Activated CD4-positive, alpha-beta T cell treated with anti-CD3 and anti-CD28 coated beads, Interleukin-2, amount 50 U/mL, for 1 hour (primary cell): ENCODE results near the gene MGAT3.
"Not testable (repeated sequence)": the region's sequence is repeated elsewhere in the genome, so short reads cannot be mapped to it uniquely, and the experiment has no call there.

ENCODE experiments used
- DNase-seq: peaks from one replicate; pipeline ENCODE4 v3.0.0-alpha.2; 2020

The MGAT3 gene

GRCh38 chr22:39494471-39495120 lies 37.8 kb downstream of the MGAT3 start:
- DNase-seq = no peak

DNA sequence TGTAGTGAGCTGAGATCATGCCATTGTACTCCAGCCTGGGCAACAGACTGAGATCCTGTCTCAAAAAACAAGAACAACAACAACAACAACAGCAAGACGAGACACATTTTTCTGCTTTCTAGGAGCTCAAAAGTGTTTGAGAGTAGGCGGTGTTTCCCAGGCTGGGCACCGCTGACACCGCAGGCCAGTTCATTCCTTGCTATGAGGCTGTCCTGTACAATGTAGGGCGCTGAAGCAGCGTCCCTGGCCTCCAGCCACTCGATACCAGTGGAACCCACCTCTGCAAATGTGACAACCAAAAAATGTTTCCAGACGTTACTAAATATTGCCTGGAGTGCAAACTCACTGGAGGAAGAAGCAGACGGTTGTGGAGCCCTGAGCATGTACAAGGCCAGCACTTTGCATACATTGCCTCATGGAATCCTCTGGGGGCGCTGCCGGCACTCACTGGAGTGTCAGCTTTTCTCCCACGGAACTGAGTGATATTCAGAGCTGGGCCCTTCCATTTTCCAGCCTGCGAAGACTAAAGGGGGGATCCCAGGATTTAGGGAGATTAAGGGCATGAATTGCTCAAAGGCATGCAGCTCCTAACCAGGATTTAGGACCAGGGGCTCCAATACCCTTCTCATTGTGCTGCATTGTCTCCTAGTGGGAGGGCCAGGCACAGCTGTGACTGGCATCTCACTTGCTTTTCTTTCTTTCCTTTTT lies 39.5 kb downstream of the MGAT3 start:
- DNase-seq = peak; percentile 61

GRCh38 chr22:39497429-39497828 lies 40.6 kb downstream of the MGAT3 start:
- no peak for DNase-seq

DNA sequence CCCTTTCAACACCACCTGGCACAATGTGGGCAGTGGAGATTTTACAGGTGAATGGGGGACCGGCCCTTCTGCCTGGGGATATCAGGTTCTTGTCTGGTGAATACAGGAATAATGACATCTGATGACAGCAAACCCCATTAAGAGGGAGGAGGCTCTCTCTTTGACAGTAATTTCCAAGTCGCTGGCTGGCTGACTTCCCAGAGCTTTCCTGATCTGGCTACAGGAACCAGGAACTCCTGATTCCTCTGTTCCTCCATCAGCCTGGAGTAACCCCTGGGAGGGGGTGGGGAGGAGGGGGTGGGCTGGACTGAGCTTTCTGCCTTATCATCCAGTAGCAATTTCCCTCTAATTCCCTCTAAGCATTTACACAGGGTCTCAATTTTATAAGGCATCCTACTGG lies 41.6 kb downstream of the MGAT3 start:
- DNase-seq = no peak

- no peak for DNase-seq
Observed at GRCh38 chr22:39498802-39499201, 42.0 kb downstream of the MGAT3 start.

DNA sequence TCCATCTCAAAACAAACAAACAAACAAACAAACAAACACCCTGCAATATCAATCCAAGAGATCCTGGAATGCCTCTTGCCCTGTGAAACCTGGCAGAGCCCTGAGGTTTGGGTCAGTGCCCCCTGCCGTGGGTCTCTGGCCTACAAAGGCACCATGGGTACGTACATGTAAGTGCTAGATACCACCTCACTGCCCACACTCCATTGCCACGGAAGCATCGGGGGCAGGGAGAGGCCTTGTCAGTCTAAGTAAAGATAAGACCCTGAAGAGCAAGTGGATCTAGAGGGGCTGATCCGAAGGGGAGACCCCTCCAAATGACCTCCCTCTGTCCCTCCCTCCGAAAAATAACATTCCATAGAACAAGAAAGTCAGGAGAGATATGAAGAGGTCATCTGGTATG lies 43.3 kb downstream of the MGAT3 start:
- DNase-seq = no peak

DNA sequence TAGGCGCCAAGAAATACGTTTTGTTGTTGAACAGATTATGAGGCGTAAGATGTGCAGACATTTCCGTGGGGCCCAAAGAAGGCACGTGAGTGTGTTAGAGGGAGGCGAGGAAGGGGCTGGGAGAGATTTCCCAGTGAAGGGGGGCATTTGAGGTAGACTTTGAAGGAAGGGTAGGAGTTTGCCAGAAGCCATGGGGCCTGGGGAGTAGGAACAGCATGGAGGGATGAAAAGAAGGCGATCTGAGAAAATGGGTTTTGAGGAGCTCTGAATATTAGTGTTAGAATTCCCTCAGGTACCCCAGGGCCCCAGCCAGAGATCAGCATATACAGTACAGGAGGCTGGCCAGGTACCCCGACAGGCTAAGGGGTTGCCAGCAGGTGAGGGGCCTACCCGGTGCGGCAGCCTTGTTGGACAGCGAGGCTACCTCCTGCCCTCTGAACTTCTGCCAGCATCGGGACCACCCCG lies 44.9 kb downstream of the MGAT3 start:
- DNase-seq = no peak

GRCh38 chr22:39502109-39502788 lies 45.4 kb downstream of the MGAT3 start, which contains the start of gene MIEF1:
Gene MIEF1, plus strand, starts transcription at chr22:39502290. Its CDS starts 9,005 bp downstream, at chr22:39511295.
- peak; percentile 85 for DNase-seq

GRCh38 chr22:39502789-39503409 lies 46.1 kb downstream of the MGAT3 start:
- no peak for DNase-seq

DNA sequence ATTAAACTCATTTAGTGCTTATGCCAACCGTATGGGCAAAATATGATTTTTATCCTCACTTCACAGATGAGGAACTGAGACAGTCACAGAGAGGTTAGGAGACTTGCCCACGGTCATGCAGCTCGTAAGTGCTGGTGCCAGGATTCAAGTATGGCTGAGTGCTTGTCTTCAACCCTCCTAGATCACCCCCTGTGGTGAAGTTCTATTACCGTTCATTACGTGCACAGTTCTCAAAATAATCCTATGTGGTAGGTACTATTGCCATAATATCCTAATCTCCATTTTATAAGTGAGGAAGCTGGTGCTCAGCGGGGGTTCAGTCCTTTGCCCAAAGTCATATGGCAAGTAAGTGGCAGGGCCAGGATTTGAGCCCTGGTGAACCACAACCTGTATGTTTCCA lies 46.8 kb downstream of the MGAT3 start:
- no peak for DNase-seq

GRCh38 chr22:39504071-39504470 lies 47.3 kb downstream of the MGAT3 start:
- DNase-seq = no peak

- not testable (repeated sequence) for DNase-seq
Observed at GRCh38 chr22:39507021-39507420, 50.2 kb downstream of the MGAT3 start.

GRCh38 chr22:39508393-39508792 lies 51.6 kb downstream of the MGAT3 start:
- DNase-seq = no peak

- DNase-seq = no peak
Observed at GRCh38 chr22:39510529-39511149, 53.8 kb downstream of the MGAT3 start.

DNA sequence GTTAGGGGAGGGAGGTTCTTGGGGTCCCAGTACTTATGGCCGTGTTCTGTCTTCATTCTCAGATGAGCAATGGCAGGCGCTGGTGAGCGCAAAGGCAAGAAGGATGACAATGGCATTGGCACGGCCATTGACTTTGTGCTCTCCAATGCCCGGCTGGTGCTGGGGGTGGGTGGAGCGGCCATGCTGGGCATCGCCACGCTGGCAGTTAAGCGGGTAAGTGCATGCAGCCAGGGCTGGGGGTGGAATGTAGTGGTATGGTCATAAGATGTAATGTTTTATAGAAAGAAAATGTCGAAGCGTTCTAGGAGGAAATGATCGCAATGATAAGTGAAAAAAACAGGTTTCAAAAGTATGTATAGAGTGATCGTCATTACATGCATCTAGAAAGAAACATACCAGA lies 54.4 kb downstream of the MGAT3 start:
- no peak for DNase-seq

GRCh38 chr22:39512026-39512425 lies 55.2 kb downstream of the MGAT3 start:
- DNase-seq = no peak

GRCh38 chr22:39513791-39514190 lies 57.0 kb downstream of the MGAT3 start:
- DNase-seq = no peak

DNA sequence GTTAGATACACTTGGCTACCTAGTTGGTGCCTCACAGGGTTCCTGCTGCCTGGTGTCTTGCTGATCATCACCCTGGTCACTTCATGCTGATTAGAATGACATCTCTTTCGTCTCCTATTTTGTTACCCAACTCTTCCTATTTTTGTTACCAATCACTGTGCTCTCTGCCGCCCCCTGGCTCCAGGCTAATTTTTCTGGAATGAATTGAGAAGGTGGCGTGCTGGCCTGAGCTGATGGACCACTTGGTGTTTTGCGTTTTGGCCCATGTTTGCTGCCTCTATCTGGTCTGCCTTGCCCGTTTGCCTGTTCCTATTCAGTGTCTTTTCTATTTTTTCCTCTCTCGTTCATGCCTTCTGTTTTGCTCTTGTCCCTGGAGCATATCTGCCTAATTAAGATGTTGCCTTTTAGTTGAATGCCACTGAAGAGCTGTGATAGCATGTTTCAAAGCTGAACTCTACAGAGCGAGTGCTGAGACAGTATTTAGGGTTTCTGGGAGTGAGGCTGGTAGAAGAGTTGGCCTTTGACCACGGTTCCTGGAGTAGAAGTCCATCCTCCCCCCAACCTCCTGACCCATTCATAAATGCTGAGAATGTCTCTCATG lies 57.7 kb downstream of the MGAT3 start:
- DNase-seq = peak; percentile 60

GRCh38 chr22:39515266-39516050 lies 58.6 kb downstream of the MGAT3 start:
- DNase-seq = no peak

- DNase-seq = no peak
Observed at GRCh38 chr22:39517470-39517869, 60.7 kb downstream of the MGAT3 start.

DNA sequence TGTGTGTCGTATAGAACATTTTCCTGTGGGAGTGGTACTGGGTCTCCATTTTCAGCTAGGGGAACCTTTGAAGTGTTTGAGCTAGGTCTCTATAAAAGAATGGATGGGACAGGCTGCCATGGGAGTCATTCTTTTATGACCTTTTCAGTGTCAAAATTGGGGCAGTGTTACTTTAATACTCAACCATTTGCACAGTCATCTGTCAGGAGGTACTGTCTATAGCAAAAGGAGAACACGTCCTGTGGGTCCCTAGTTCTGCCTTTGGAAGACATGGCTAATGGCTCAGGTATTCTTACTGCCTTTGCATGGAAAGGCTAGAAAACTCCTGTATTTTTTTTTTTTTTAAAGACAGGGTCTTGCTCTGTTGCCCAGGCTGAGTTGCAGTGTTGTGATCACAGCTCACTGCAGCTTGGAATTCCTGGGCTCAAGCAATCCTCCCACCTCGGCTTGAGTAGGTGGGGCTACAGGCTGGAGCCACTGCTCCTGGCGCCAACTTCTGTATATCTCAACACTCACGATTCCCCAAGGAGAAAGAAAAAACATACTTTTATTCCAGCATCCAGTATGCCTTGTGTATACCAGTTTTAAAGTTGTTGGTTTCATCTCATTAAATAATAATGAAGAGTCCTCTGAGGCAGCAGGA lies 61.5 kb downstream of the MGAT3 start:
- DNase-seq = no peak
